ENCODE data around the gene LIMA1. TPM values are rescaled to one million over a fixed set of nuclear protein-coding genes. Genes with fewer than 3 reads are reported as not detected.
"Not testable (repeated sequence)": the region's sequence is repeated elsewhere in the genome, so short reads cannot be mapped to it uniquely, and the experiment has no call there.

Gene LIMA1
- total RNA-seq, 2 donors from 2014 or later, result 36.2 to 45.6 TPM

DNA sequence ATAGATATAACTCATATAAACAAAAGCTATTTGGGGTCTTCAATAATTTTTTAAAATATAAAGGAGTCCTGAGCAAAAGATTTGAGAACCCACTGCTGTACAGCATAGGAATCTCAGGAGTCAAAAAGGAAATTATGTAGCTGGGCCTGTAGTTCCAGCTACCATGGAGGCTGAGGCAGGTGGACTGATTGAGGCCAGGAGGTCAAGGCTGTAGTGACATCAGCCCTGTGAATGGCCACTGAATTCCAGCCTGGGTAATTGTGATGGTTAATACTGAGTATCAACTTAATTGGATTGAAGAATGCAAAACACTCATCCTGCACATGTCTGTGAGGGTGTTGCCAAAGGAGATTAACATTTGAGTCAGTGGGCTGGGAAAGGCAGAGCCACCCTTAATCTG, 126.7 kb downstream of the LIMA1 start:
- Mint-ChIP-seq H3K9me3 (no peaks in the 10 kb centered on the region), H3K36me3 (no peaks in the 10 kb centered on the region), H3K27ac (no peak overlapping the region)
- DNase-seq (ENCODE audit: low spot score in 2 of 2), result no peak
- peak in 1 of 2 donors; percentile 11 for ATAC-seq

DNA sequence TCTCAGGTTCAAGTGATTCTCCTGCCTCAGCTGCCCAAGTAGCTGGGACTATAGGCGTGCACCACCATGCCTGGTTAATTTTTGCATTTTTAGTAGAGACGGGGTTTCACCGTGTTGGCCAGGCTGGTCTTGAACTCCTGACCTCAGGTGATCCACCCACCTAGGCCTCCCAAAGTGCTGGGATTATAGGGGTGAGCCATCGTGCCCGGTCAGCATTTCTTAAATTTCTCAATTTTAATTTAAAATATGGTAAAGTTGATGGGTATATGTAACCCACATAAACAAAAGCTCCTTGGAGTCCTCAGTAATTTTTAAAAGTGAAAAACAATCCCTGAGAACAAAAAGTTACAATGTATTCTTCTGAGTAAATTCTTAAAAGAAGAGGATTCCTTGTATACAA, 128.4 kb downstream of the LIMA1 start:
- not testable (repeated sequence) for H3K27ac Mint-ChIP-seq; DNase-seq (ENCODE audit: low spot score in 2 of 2); ATAC-seq; H3K36me3 Mint-ChIP-seq; H3K9me3 Mint-ChIP-seq

DNA sequence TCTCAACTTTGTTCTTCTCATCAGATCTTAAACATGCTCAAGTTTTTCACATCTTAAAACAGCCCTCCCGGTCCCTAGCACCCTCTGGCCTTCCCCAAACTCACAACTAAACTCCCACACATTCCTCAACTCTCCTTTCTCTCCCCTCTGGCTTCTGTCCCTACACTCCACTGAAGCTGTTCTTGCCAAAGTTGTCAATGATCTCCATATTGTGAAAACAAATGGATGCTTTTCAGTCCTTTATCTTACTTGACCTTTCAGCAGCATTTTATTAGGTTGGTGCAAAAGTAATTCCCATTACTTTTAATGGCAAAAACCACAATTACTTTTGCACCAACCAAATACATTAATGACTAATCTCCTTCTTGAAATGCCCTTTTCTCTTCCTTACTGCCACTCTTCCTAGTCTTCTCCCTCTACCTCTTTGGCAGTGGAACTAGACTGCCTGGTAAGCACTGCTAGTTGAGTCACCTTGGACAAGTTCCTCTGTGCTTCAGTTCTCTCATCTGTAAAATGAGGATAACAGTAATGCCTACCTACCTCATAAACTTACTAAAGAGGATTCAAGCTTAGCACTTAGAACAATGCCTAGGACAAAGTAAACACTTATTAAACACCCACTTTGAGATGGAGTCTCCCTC, 132.2 kb downstream of the LIMA1 start:
- H3K27ac Mint-ChIP-seq, result peak overlapping the region; percentile 14 to 45
- H3K36me3 Mint-ChIP-seq, result no peaks in the 10 kb centered on the region
- no peaks in the 10 kb centered on the region for H3K9me3 Mint-ChIP-seq
- DNase-seq (ENCODE audit: low spot score in 2 of 2), result no peak
- ATAC-seq, result no peak

DNA sequence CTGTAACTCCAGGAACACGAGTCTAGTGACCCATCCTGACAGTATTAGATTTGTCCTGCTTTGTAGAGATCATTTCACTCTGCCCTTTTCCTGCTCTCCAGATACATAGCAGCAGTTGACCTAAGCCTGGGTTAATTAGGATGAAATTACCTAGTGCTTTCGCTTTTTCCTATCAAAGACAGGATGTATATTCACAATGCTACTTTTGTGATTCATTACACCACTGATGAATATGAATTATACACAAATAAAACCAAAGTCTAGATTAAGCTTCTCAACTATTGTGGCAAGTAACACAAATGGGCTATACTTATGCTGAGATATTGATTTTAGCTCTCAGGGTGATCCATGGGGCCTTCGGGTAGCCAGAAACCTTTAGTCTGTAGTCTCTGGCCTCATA, 134.0 kb downstream of the LIMA1 start:
- H3K9me3 Mint-ChIP-seq, result no peaks in the 10 kb centered on the region
- ATAC-seq (peak; percentile 44 to 81), DNase-seq (ENCODE audit: low spot score in 2 of 2) (no peak)
- no peaks in the 10 kb centered on the region for H3K36me3 Mint-ChIP-seq
- peak overlapping the region; percentile 48 to 59 for H3K27ac Mint-ChIP-seq

DNA sequence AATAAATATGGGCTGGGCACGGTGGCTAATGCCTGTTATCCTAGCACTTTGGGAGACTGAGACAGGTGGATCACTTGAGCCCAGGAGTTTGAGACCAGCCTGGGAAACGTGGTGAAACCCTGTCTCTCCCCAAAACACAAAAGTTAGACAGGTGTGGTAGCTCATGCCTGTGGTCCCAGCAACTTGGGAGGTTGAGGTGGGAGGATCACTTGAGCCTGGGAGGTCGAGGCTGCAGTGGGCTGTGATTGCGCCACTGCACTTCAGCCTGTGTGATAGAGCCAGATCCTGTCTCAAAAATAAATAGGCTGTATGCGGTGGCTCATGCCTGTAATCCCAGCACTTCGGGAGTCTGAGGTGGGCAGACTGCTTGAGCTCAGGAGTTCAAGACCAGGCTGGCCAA, 135.3 kb downstream of the LIMA1 start:
- not testable (repeated sequence) for H3K27ac Mint-ChIP-seq; H3K9me3 Mint-ChIP-seq; DNase-seq (ENCODE audit: low spot score in 2 of 2); ATAC-seq; H3K36me3 Mint-ChIP-seq

DNA sequence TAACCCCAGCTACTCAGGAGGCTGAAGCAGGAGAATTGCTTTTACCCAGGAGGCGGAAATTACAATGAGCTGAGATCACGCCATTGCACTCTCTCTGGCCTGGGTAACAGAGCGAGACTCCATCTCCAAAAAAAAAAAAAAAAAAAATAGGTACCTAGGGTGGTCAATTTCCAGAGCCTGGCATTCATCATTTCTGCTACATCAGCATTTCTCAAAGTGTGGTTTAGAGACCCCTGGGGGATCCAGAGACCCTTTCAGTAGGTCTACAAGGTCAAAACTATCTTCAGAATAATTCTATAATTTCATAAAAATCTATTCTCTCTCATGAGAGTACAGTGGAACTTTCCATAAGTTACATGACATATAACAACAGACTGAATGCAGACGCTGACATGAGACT, 136.0 kb downstream of the LIMA1 start:
- Mint-ChIP-seq H3K9me3 (no peaks in the 10 kb centered on the region), H3K27ac (no peak overlapping the region), H3K36me3 (no peaks in the 10 kb centered on the region)
- DNase-seq (ENCODE audit: low spot score in 2 of 2) (no peak), ATAC-seq (no peak)

DNA sequence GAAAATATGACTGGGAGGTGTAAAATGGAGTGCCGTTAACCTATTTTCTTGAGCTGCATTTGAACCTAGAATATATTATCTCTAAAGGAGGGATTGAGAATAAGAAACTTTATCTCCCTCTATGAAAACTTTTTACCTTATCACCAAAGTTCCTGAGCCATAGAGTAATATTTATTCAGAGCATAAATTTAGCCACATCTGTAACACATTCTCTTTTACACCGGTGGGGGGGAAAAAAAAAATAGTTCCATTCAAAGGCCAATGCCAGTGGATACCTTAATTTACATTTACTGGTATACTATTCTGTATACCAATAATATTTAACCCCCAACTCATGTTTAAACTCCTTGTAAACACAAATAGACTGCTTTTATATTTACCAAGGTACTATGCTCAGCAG, 137.9 kb downstream of the LIMA1 start:
- Mint-ChIP-seq H3K27ac (no peak overlapping the region), H3K9me3 (no peaks in the 10 kb centered on the region), H3K36me3 (peaks cover 4 to 7% of the 10 kb centered on the region in 2 donors)
- DNase-seq (ENCODE audit: low spot score in 2 of 2) (no peak), ATAC-seq (no peak)

DNA sequence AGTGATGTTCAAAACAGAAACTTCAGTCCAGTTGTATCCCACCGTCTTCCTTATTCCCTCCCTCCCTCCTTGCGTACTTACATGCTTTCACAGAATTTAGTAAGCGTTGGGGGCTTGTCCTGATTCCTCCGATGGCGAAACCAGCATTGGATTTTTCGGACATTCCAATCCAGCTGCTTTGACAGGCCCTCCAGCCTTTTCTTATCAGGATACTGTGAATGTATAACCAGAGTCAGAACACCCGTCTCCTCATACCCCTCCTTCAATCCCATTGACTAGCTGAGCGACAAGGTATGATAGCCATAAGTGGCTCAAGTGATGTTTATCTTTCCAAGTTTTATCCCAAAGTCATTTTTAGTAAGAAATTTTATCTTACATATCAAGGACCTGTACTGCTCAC, 140.3 kb downstream of the LIMA1 start:
- DNase-seq (ENCODE audit: low spot score in 2 of 2) (no peak), ATAC-seq (no peak)
- Mint-ChIP-seq H3K36me3 (peaks cover 4 to 7% of the 10 kb centered on the region in 2 donors), H3K27ac (no peak overlapping the region), H3K9me3 (no peaks in the 10 kb centered on the region)

DNA sequence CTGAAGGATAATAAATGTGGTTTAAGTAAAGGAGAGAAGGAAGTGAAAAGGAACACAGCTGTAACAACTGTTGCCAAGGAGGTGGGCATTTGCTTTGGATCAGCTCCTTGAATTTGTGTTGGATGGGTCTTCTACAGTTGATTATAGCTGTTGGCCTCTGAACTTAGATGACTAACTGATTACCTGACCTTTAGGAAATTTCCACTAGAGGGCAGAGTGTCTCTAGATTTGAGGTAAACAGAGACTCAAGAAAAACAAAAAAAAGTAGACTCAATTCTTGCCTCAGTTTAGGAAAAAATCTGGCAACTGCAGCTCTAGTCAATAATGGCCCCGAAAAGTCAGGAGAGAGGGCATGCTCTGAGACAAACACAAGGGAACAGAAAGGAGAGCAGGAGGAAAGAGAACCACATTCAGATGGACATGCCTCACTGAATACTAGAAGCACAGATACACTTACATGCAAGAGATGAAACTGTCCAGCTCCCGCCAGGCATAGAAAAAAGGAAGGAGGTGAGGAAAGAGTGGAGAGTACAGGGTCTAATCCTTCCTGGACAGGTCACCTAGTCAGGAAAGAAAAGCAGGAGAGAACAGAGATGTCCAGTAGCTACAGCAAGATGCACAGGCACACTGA, 150.7 kb downstream of the LIMA1 start:
- peak; percentile 68 to 76 for ATAC-seq
- DNase-seq (ENCODE audit: low spot score in 2 of 2), result no peak
- peak overlapping the region; percentile 34 to 84 for H3K27ac Mint-ChIP-seq

DNA sequence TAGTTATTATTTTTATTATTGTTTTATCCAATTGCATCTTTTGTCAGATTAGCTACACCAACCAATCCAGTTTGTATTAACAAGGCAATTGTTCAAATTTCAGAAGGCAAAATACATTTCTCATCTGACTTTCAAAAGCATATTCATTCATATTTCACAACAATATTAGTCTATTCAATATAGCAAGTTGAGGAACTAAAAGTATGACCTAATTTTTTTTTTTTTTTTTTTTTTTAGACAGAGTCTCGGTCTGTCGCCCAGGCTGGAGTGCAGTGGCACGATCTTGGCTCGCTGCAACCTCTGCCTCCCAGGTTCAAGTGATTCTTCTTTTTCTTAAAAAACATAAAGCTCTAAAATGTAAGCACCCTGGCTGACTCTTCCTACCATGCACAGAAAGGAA, 154.0 kb downstream of the LIMA1 start:
- Mint-ChIP-seq H3K9me3 (no peaks in the 10 kb centered on the region), H3K36me3 (peaks cover 6 to 9% of the 10 kb centered on the region in 2 donors), H3K27ac (peak overlapping the region in 1 of 2 donors; percentile 73)
- ATAC-seq (no peak), DNase-seq (ENCODE audit: low spot score in 2 of 2) (no peak)

More for the DNA sequence above, 150.7 kb downstream of the LIMA1 start:
- no peaks in the 10 kb centered on the region for H3K9me3 Mint-ChIP-seq
- peaks cover 6 to 9% of the 10 kb centered on the region in 2 donors for H3K36me3 Mint-ChIP-seq

DNA sequence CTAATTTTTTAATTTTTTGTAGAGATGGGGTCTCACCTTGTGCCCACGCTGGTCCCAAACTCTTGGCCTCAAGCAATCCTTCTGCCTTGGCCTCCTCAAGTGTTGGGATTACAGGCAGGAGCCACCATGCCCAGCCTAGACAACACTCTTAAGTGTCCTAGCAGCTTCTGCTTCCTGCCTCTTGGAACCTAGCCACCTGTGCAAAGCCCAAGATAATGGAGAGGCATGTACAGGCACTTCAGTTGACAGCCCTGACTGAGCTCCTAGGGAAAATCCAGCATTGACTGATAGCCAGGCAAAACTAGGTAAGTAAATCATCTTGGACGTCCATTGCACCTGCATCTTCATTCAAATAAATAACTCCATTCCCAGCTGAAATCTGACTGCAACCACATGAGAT, 155.8 kb downstream of the LIMA1 start:
- DNase-seq (ENCODE audit: low spot score in 2 of 2) (no peak), ATAC-seq (no peak)
- no peaks in the 10 kb centered on the region for H3K9me3 Mint-ChIP-seq
- peaks cover 5 to 6% of the 10 kb centered on the region in 2 donors for H3K36me3 Mint-ChIP-seq
- H3K27ac Mint-ChIP-seq, result peak overlapping the region in 1 of 2 donors; percentile 54

Other genes with a start within 250 kb of the LIMA1 start
- 10 to 100 TPM in 1 of 2 donors, 1 to 10 TPM in 1; 2.8 to 11.7 TPM for gene ASIC1, start 225.9 kb downstream of the LIMA1 start, total RNA-seq
- gene SMARCD1, start 198.2 kb downstream of the LIMA1 start, total RNA-seq, result 10 to 100 TPM; 33.8 to 51.2 TPM
- under 1 TPM; 0.35 to 0.46 TPM for gene GPD1, start 179.5 kb downstream of the LIMA1 start, total RNA-seq
- 10 to 100 TPM; 46.0 to 48.5 TPM for gene COX14, start 171.3 kb downstream of the LIMA1 start, total RNA-seq
- 10 to 100 TPM; 50.1 to 71.1 TPM for gene CERS5, start 116.2 kb downstream of the LIMA1 start, total RNA-seq
- under 1 TPM in 1 of 2 donors, not detected in 1; 0.02 TPM for gene FAM186A, start 113.1 kb upstream of the LIMA1 start, total RNA-seq
- gene LARP4, start 117.4 kb upstream of the LIMA1 start, total RNA-seq, result 10 to 100 TPM; 52.3 to 58.9 TPM
- 10 to 100 TPM; 33.8 to 39.9 TPM for gene DIP2B, start 221.5 kb upstream of the LIMA1 start, total RNA-seq

All from activated naive CD4-positive, alpha-beta T cell treated with anti-CD3 and anti-CD28 coated beads, Interleukin-2, amount 50 U/mL, for 72 hours (primary cell).